NCI-H774 (cell line): Measurements from ENCODE around the gene PCTP.

Source experiments
- DNase-seq: peaks from one replicate; lab custom pipeline; 2025; lab: John Stamatoyannopoulos, UW

PCTP gene

GRCh38 chr17:55806745-55807495 lies 56.1 kb downstream of the PCTP start:
- DNase-seq, result no peak

DNA sequence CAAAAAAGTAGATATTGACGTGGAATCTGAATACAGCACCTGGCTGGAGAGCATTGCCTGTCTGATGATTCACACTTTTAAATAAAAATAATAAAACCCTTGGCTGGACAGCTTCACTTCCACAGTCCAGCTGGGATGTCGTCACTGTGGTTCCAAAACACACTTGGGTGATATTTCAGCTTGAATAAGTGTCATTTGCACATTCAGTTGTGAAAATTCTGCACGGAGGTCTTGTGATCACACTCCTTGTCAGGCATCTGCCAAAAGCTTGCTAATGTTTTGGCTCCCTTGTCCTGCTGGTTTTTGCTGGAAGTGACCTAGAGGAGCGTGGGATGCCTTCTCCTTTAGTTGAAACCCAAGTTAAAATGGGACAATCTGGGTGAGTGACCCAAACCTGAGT lies 60.7 kb downstream of the PCTP start:
- DNase-seq, result no peak

DNA sequence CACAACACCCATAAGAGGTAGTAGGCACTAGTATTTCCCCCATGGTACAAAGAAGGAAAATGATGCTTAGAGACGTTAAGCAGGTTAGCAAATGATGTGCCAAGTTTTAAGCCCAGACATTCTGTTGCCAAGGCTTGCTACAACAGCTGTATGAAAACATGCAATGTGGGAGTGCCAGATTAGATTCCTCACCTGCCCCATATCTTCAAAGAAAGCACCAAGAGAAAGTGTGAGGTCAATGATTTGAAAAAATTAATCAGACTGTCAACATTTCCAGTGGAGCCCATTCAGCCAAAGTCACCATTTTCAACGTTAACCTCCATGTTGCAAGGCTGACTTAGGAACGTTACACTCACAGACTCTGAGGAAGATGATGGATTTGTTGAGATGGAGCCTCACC lies 61.5 kb downstream of the PCTP start:
- DNase-seq, result no peak

DNA sequence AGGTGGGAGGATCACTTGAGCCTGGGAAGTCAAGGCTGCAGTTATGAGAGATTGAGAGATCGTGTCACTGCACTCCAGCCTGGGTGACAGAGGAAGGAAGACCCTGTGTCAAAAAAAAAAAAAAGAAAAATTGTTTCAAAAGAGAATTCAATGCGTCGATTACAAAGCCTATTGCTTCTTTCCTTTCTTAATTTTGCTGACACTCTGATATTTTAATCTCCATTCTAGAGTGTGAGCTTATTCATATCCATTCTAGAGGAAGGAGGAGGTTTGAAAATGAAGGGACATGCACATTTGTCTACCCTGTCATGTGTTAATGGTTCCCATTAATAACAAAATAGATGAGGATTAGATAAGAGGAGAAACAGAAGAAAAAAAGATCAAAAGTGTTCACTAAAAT lies 63.1 kb downstream of the PCTP start:
- no peak for DNase-seq

DNA sequence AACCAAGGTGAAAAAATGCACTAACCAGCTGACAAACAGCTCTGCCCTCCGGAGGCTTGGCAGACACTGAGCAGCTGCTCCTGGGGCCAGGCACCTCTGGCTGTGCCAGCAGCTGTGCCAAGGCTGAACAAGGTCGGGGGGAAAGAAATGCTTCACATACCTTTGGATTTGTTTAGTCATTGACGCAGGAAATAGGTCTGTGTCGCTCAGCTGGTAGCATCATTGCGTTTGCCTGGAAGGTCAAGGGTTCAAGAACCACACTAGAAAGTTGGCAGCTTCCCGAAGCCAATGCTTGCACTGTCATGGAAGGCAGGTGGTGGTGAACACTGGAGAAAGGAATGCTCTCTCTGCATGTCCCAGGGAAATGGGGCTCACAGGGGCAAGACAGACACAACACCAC lies 63.5 kb downstream of the PCTP start:
- no peak for DNase-seq

GRCh38 chr17:55816532-55817396 lies 65.9 kb downstream of the PCTP start:
- no peak for DNase-seq

- DNase-seq, result no peak
Measured at GRCh38 chr17:55817397-55817709, 66.5 kb downstream of the PCTP start.

GRCh38 chr17:55818026-55818425 lies 67.2 kb downstream of the PCTP start:
- no peak for DNase-seq

- no peak for DNase-seq
Measured at GRCh38 chr17:55818451-55819375, 67.9 kb downstream of the PCTP start.

DNA sequence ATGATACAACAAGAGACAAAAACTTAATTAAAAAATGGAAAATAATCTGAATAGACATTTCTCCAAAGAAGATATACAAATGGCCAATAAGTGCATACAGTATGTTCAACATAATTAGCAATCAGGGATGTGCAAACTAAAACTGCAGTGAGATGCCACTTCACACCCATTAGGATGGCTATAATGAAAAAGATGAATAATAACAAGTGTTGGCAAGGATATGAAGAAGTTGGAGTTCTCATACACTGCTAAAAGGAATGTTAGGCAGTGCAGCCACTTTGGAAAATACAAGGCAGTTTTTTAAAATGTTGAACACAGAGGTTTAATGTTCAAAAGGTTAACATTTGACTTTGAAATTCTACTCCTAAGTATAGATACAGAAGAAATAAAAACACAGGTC lies 69.8 kb downstream of the PCTP start:
- DNase-seq, result no peak

DNA sequence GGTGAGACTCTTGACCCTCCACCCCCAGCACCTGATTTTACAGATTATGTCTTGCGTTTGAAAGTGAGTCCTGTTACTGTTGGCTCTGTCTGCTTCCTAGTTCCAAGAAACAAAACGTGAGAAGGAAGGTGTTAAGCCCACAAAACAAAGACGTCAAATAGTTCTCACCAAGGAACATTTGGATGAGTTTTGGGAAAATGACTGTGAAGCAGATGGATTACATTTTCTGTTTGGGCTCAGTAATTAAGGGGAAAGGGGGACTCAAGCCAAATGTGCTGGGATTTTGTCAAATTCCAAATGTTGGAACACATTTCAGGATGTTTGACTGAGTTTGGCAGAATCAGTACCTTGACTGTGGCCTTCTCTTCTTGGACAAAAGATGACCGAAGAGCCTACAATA lies 71.2 kb downstream of the PCTP start:
- DNase-seq, result no peak

GRCh38 chr17:55825213-55825612 lies 74.4 kb downstream of the PCTP start:
- DNase-seq, result peak; percentile 32
